Choroid plexus epithelial cell (primary cell): ENCODE measurements around the gene TMEM250.

Experiments used
- DNase-seq: peaks from one replicate; pipeline ENCODE4 v3.0.0-alpha.2; 2010; ENCODE audit warnings: low read depth
- H3K4me3 ChIP-seq: 2 replicates; pipeline ENCODE4 v1.5.1; 2011; ENCODE audit warnings: low read depth, mild to moderate bottlenecking, control low read depth, low read length, moderate library complexity
- CTCF ChIP-seq: conservative IDR thresholded peaks from 2 replicates; pipeline ENCODE4 v1.5.1; 2011; ENCODE audit warnings: low read depth, mild to moderate bottlenecking, control low read depth, inconsistent platforms, low read length, moderate library complexity

The TMEM250 gene

GRCh38 chr9:136116360-136117098 lies 2.1 kb downstream of the TMEM250 start:
- no peak for DNase-seq
- no peak overlapping the region for H3K4me3 ChIP-seq
- no peak for TF ChIP-seq CTCF

GRCh38 chr9:136115641-136116359 lies 2.9 kb downstream of the TMEM250 start:
- no peak overlapping the region for H3K4me3 ChIP-seq
- DNase-seq = no peak
- TF ChIP-seq CTCF = no peak

- no peak for TF ChIP-seq CTCF
- no peak for DNase-seq
- no peak overlapping the region for H3K4me3 ChIP-seq
Measured at GRCh38 chr9:136115206-136115605, 3.5 kb downstream of the TMEM250 start.

- no peak overlapping the region for H3K4me3 ChIP-seq
- DNase-seq = no peak
- no peak for TF ChIP-seq CTCF
Measured at GRCh38 chr9:136114610-136115009, 4.1 kb downstream of the TMEM250 start.

GRCh38 chr9:136112541-136112940 lies 6.1 kb downstream of the TMEM250 start:
- H3K4me3 ChIP-seq = no peak overlapping the region
- no peak for DNase-seq
- no peak for TF ChIP-seq CTCF

GRCh38 chr9:136111910-136112309 lies 6.8 kb downstream of the TMEM250 start:
- no peak for TF ChIP-seq CTCF
- no peak for DNase-seq
- H3K4me3 ChIP-seq = no peak overlapping the region

- no peak for DNase-seq
- TF ChIP-seq CTCF = no peak
- H3K4me3 ChIP-seq = no peak overlapping the region
Measured at GRCh38 chr9:136111190-136111589, 7.5 kb downstream of the TMEM250 start.
